ENCODE results near the gene SYT13.

The SYT13 gene

GRCh38 chr11:45305874-45306623 lies 19.9 kb upstream of the SYT13 start:
- DNase-seq (ENCODE audit: low read depth): no peak

DNA sequence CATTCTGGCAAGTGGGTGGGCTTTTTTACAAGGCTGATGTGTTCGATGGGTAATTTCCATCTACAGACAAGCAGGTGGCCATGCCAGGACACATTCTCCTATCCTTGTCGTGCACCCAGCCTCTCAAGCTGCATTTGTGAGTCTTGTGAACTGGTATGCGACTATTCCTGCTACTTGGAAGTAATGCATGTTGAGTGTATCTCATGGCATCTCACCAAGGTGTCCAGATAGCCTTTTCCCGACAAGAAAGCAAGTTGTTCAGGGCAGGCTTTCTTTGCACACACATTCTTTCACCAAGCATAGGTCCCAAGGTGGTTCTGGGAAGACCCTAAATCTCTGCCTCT lies 18.8 kb upstream of the SYT13 start:
- no peak for DNase-seq (ENCODE audit: low read depth)

GRCh38 chr11:45304111-45304991 lies 18.2 kb upstream of the SYT13 start:
- no peak for DNase-seq (ENCODE audit: low read depth)

DNA sequence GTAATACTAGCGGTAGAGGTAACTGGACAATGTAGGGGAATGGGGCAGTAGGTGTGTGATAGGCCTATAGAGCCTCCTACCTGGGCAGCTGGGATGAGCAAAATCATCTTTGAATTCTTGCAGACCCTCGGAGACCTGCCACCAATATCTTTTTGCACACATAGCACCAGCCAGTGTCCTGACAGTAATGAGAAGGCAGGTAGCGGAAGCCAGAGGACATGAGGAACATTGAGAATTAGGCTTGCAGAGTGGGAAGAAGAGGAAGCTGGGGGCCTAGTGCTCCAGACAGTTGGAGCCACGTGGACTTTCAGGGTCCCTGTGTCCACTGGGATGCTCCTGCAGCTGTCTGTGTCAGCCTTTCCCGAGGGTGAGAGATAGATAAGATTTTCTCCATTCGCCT lies 17.2 kb upstream of the SYT13 start:
- DNase-seq (ENCODE audit: low read depth): no peak

DNA sequence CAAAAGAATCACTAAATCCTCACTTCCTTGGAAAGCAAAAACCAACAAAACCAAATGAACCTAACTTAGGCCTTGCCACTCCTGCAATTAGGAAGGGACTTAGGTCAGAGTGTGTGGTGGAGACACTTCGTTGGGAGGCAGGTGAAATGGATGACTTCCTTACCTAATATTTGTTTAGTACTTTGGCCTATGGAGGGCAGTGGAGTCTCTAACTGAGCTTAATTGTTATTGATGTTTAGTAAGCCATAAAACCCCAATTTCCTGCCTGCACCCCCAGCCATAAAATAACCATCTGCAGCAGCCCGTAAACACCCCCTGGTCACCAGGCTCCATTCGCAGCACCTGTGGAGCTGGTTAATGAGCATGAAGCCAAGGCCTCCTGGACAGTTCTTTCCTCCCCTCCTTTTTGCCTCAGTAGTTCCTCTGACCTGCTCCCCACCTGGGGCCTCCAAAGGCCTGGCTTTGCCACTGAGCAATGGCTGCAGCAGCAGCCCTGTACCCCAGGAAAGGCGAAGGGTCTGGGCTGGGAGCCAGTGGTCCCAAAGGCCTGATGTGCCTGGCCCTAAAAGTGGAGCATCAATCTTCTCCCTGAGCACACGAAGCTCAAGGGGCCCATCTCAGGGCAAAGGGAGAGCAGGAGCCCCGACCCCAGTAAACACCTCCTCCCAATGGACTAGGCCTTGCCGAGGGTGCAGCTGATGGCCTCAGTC lies 15.6 kb upstream of the SYT13 start:
- no peak for DNase-seq (ENCODE audit: low read depth)

GRCh38 chr11:45300715-45301114 lies 14.6 kb upstream of the SYT13 start:
- no peak for DNase-seq (ENCODE audit: low read depth)

DNA sequence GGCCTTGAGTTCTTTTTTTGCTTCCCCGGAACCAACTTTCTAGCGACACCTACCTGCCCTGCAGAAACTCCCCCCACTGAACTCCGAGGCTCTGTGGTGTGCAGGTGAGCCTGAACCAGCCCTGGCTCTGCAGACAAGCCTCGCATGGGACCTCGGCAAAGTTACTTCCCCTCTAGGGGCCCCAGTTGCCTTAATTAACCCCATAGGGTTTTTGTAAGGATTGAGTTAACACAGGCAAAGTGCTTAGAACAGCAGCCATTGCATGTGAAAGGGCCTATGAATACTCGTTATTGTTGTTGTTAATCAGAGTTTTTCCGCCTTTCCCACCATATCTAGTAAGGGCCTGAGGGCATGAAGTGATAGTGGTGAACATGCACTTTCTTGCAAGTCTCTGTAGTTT lies 12.6 kb upstream of the SYT13 start:
- no peak for DNase-seq (ENCODE audit: low read depth)

DNA sequence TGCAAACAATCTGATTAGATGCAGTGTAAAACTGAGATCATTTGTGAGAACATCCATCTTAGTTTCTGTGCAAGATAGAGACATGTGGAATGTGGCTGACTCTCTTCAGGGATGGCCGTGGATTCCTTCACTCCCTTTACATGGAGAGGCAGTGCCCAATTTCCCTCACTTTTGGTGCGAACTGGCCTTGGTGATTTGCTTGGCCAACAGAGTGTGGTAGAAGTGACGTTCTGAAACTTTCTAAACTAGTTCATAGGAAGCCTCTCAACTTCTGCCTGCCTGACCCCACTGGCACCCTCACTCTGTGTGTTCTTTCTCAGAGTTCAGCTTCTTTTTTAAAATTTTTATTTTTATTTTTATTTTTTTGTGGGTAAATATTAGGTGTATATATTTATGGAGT lies 9.9 kb upstream of the SYT13 start:
- no peak for DNase-seq (ENCODE audit: low read depth)

GRCh38 chr11:45294499-45294898 lies 8.4 kb upstream of the SYT13 start:
- DNase-seq (ENCODE audit: low read depth): no peak

DNA sequence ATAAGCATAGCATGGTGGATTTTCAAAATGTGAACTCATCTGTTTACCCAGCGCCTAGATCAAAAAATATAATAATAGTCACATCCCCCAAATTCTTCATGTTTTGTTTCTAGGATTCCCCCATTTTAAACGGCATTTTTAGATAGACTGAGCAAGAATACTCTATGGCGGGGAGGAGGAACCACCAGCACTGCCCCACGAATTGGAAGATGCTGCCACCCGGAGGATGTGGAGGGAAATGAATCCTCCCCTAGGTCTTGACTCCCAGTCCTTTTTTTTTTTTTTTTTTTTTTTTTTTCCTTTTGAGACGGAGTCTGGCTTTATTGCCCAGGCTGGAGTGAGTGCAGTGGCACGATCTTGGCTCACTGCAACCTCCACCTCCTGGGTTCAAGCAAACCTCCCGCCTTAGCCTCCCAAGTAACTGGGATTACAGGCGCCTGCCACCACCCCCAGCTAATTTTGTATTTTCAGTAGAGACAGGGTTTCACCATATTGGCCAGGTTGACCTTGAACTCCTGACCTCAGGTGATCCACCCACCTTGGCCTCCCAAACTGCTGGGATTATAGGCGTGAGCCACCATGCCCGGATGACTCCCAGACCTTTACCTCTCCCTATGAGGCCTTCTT lies 7.5 kb upstream of the SYT13 start:
- DNase-seq (ENCODE audit: low read depth): peak; percentile 29

DNA sequence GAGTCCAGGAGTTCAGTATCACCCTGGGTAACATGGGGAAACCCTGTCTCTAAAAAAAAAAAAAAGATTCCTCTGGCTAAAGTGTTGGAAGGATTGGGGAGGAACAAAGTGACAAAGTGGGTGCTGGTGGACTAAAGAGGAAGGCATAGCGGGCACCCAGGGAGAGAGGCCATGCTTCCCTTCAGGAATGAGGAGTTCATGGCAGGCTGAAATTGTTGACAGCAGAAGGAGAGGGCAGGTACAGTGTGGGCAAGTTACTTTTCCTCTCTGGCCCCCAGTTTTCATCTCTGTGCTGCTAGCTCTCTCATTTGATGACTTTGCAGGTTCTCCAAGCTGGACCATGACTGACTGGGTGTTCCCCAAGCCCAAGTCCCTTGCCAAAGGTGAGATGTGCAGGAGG lies 4.4 kb upstream of the SYT13 start:
- no peak for DNase-seq (ENCODE audit: low read depth)

DNA sequence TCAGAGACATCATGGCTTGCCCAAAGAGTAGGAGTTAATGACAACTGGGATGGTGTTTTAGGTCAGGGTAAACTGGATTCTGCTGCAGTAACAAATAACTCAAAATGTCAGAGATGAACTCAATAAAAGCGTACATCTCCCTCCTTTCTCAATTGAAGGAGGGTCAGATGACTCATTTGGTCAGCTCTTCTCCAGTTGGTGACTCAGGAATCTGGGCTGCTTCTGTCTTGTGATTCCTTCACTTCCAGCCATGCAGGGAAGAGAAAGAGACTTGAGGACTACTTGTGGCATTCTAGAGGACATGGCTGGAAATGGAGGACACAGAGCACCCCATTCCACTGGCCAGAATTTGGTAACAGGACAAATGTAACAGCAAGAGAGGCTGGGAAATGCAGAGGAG lies 3.2 kb upstream of the SYT13 start:
- DNase-seq (ENCODE audit: low read depth): peak; percentile 24

DNA sequence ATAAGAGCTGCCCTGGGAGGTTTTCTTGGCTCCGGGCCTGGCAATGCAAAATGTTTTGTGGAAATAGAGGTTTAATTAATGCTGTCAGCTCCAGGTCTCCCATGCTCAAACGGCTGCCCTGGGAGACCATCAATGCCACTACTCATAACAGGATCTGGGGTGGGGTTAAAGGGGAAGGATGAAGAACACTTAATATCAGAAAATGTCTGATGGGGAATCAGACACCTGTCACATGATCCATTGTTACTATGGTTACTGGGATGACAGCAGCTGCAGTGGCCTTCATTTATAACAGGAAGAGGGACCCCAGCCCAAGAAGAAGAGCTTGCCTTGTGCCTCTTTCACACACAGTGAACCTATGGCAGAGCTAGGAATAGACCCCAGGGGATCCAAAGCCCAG lies 2.2 kb upstream of the SYT13 start:
- no peak for DNase-seq (ENCODE audit: low read depth)

DNA sequence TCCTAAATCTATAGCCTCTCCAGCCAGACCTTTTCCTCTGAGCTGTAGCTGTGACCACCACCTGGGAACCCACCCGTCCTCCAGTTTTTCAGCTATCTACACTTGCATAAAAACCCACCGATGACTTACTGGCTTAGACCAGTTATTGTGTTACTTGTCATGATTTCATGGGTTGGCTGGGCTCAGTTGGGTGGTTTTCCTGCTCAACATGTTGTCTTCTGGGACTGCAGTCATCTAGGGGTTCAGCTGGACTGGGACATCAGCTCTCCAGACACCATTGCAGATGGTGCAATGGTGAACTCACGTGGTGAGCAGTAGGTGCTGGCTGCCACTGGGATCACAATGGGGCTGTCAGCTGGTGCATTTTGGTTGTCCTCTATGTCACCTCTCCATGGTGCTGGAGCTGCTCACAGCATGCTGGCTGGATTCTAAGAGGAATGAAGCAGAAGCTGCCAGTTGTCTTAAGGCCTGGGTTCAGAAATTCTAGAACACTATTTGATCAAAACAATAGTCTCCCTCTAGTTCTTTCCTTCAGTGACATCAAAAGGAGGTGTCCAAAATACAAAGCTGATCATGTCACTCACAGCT lies 1.3 kb upstream of the SYT13 start:
- DNase-seq (ENCODE audit: low read depth): no peak

- DNase-seq (ENCODE audit: low read depth): no peak
These were observed 802 bp downstream of the SYT13 start for GRCh38 chr11:45285250-45285828.

DNA sequence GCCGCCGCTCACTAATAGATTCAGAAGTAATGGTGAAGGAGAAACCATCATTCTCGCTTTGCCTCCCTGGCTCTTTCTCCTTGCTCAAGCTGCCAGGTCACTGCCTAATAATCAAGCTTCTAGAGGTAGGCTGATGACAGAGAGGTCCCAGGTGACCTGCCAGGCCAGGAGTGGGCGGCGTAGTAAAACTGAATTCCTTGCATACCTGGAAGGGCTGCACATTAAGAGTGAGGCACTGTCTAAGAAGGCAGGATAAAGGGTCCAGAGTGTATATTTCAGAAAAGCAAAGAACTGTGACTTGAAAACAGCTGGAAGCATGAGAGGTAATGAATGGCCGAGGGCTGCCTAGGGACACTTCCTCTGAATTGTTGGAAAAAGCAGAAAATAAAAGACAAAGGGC lies 4.1 kb downstream of the SYT13 start:
- DNase-seq (ENCODE audit: low read depth): no peak

- DNase-seq (ENCODE audit: low read depth): no peak
These were observed 5.7 kb downstream of the SYT13 start for GRCh38 chr11:45280449-45280848.

DNA sequence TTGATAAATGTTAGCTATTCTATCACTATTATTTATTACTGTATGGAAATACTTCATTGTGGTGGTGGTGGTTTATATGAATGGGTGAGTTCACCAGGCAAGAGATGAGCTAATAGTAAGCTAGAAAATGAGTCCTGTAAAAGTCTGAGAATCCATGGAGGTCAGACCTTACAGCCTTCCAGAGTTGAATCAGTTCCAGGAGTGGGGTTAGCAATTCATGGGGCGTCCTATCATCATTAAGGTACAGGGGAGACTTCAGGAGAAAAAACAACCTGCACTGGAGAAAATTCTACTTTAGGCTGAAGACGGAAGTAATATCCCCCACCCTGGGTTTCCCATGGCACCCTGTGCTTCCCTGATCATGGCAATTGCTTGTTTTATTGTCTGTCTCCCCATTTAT lies 6.5 kb downstream of the SYT13 start:
- no peak for DNase-seq (ENCODE audit: low read depth)

- DNase-seq (ENCODE audit: low read depth): no peak
These were observed 7.4 kb downstream of the SYT13 start for GRCh38 chr11:45278714-45279113.

DNA sequence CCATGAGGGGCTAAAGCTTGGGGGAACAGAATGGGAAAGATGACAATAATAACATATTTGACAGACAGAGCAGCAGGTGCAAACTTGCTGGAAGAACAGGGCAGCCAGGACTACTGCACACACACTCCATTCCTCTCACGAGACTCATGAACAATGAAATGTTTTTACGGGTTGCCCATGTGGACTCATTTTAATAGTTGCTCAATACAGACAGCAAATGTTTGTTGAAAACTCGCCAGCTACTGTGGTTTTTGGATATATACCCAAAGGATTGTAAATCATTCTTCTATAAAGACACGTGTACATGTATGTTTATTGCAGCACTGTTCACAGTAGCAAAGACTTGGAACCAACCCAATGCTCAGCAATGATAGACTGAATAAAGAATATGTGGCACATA lies 10.3 kb downstream of the SYT13 start:
- no peak for DNase-seq (ENCODE audit: low read depth)

DNA sequence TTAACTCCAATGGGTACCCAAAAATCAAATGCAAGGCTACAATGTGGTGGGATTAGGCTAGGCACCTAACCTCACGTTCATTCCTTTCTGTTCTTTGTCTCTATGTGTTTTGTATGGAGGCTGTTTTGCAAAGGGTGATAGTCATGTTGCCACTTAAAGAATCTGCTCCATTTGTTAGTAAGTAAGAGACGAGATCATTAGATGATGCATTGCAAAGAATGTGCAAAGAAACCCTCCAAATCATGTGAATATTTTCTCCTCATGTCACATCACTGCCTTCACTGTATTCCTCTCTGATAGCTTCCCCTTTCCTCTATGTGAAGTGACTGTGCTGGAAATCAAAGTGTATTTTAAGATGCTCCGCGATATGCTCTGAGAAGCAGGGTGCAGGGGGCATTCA lies 11.9 kb downstream of the SYT13 start:
- no peak for DNase-seq (ENCODE audit: low read depth)

DNA sequence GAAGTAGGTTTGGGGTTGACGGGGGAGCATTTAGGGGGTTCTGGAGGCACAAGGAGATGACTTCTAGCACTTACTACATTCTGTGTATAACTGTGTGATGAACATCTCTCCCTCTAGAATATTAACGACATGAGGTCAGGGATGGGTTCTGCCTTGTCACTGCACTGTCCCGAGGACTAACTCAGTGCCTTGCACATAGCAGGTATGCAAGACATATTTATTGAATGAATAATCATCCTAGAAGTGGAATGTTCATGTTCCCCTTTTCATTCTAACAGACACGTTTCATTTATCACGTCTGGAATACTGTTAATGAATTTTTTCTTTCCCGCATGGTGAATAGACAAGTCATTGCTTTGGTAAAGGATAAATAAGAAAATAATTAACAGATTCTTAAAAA lies 12.6 kb downstream of the SYT13 start:
- DNase-seq (ENCODE audit: low read depth): no peak
